ENCODE results near the gene INTS1.
"Not testable (repeated sequence)": the region's sequence is repeated elsewhere in the genome, so short reads cannot be mapped to it uniquely, and the experiment has no call there.

The INTS1 gene

GRCh38 chr7:1446620-1447032, 57.6 kb downstream of the INTS1 start:
- 0 out of 2 replicates have a peak, but pooled peaks cover 2% of the 10 kb centered on the region for H3K27me3 ChIP-seq (ENCODE audit: control insufficient read depth, low read length)
- H3F3A ChIP-seq (ENCODE audit: control insufficient read depth, insufficient read depth), result no peaks in the 10 kb centered on the region
- H3K36me3 ChIP-seq (ENCODE audit: control insufficient read depth, low read length), result no peaks in the 10 kb centered on the region
- H3K27ac ChIP-seq (ENCODE audit: low read depth, low read length), result no peak overlapping the region
- no peaks in the 10 kb centered on the region for H4K20me1 ChIP-seq (ENCODE audit: control insufficient read depth, insufficient read depth, low read depth, low read length)
- no peaks in the 10 kb centered on the region for H3K79me2 ChIP-seq (ENCODE audit: control insufficient read depth, low read length)
- no peak overlapping the region for H3K4me2 ChIP-seq (ENCODE audit: low read length)
- no peaks in the 10 kb centered on the region for H3K4me1 ChIP-seq (ENCODE audit: control insufficient read depth, low read length)
- H3K9me3 ChIP-seq (ENCODE audit: control insufficient read depth, insufficient read depth, low read length), result no peaks in the 10 kb centered on the region
- H3K9me2 ChIP-seq (replicated peaks; ENCODE audit: control insufficient read depth, low read length), result no peaks in the 10 kb centered on the region
- no peak overlapping the region for H3K4me3 ChIP-seq (ENCODE audit: low read length)
- TF ChIP-seq, protein P1, sequence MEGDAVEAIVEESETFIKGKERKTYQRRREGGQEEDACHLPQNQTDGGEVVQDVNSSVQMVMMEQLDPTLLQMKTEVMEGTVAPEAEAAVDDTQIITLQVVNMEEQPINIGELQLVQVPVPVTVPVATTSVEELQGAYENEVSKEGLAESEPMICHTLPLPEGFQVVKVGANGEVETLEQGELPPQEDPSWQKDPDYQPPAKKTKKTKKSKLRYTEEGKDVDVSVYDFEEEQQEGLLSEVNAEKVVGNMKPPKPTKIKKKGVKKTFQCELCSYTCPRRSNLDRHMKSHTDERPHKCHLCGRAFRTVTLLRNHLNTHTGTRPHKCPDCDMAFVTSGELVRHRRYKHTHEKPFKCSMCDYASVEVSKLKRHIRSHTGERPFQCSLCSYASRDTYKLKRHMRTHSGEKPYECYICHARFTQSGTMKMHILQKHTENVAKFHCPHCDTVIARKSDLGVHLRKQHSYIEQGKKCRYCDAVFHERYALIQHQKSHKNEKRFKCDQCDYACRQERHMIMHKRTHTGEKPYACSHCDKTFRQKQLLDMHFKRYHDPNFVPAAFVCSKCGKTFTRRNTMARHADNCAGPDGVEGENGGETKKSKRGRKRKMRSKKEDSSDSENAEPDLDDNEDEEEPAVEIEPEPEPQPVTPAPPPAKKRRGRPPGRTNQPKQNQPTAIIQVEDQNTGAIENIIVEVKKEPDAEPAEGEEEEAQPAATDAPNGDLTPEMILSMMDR (IDR thresholded peaks at IDR 0.05; ENCODE audit: low read depth, low read length, poor library complexity, severe bottlenecking), result no peak
- no peak for TF ChIP-seq EZH2phosphoT487 (IDR thresholded peaks at IDR 0.05; ENCODE audit: borderline replicate concordance, low read length)

GRCh38 chr7:1446026-1446425, 58.2 kb downstream of the INTS1 start:
- not testable (repeated sequence) for H3K27ac ChIP-seq (ENCODE audit: low read depth, low read length); H3K79me2 ChIP-seq (ENCODE audit: control insufficient read depth, low read length); H3K9me3 ChIP-seq (ENCODE audit: control insufficient read depth, insufficient read depth, low read length); H4K20me1 ChIP-seq (ENCODE audit: control insufficient read depth, insufficient read depth, low read depth, low read length); H3K4me3 ChIP-seq (ENCODE audit: low read length); H3K36me3 ChIP-seq (ENCODE audit: control insufficient read depth, low read length); H3K4me1 ChIP-seq (ENCODE audit: control insufficient read depth, low read length); H3K4me2 ChIP-seq (ENCODE audit: low read length); H3K9me2 ChIP-seq (replicated peaks; ENCODE audit: control insufficient read depth, low read length); H3K27me3 ChIP-seq (ENCODE audit: control insufficient read depth, low read length); H3F3A ChIP-seq (ENCODE audit: control insufficient read depth, insufficient read depth)

- H3K4me2 ChIP-seq (ENCODE audit: low read length), result no peak overlapping the region
- H3K4me1 ChIP-seq (ENCODE audit: control insufficient read depth, low read length), result no peaks in the 10 kb centered on the region
- no peaks in the 10 kb centered on the region for H3K79me2 ChIP-seq (ENCODE audit: control insufficient read depth, low read length)
Observed at GRCh38 chr7:1445341-1445740, 58.8 kb downstream of the INTS1 start.

GRCh38 chr7:1444925-1445322, 59.3 kb downstream of the INTS1 start:
- H3K27me3 ChIP-seq (ENCODE audit: control insufficient read depth, low read length), result 0 out of 2 replicates have a peak, but pooled peaks cover 2% of the 10 kb centered on the region
- H4K20me1 ChIP-seq (ENCODE audit: control insufficient read depth, insufficient read depth, low read depth, low read length), result no peaks in the 10 kb centered on the region
- TF ChIP-seq, protein P1 (IDR thresholded peaks at IDR 0.05; ENCODE audit: low read depth, low read length, poor library complexity, severe bottlenecking), result no peak
- TF ChIP-seq EZH2phosphoT487 (IDR thresholded peaks at IDR 0.05; ENCODE audit: borderline replicate concordance, low read length), result no peak
- no peaks in the 10 kb centered on the region for H3K4me1 ChIP-seq (ENCODE audit: control insufficient read depth, low read length)
- no peak overlapping the region for H3K27ac ChIP-seq (ENCODE audit: low read depth, low read length)
- no peak overlapping the region for H3K4me2 ChIP-seq (ENCODE audit: low read length)
- H3K4me3 ChIP-seq (ENCODE audit: low read length), result no peak overlapping the region
- H3K36me3 ChIP-seq (ENCODE audit: control insufficient read depth, low read length), result no peaks in the 10 kb centered on the region
- no peaks in the 10 kb centered on the region for H3K9me3 ChIP-seq (ENCODE audit: control insufficient read depth, insufficient read depth, low read length)
- no peaks in the 10 kb centered on the region for H3K79me2 ChIP-seq (ENCODE audit: control insufficient read depth, low read length)
- no peaks in the 10 kb centered on the region for H3K9me2 ChIP-seq (replicated peaks; ENCODE audit: control insufficient read depth, low read length)
- H3F3A ChIP-seq (ENCODE audit: control insufficient read depth, insufficient read depth), result no peaks in the 10 kb centered on the region

More at GRCh38 chr7:1445341-1445740, 58.8 kb downstream of the INTS1 start:
- Histone ChIP-seq H3K27me3 (ENCODE audit: control insufficient read depth, low read length) (0 out of 2 replicates have a peak, but pooled peaks cover 2% of the 10 kb centered on the region), H4K20me1 (ENCODE audit: control insufficient read depth, insufficient read depth, low read depth, low read length) (no peaks in the 10 kb centered on the region), H3K27ac (ENCODE audit: low read depth, low read length) (no peak overlapping the region), H3K4me3 (ENCODE audit: low read length) (no peak overlapping the region), H3K36me3 (ENCODE audit: control insufficient read depth, low read length) (no peaks in the 10 kb centered on the region), H3K9me3 (ENCODE audit: control insufficient read depth, insufficient read depth, low read length) (no peaks in the 10 kb centered on the region), H3K9me2 (replicated peaks; ENCODE audit: control insufficient read depth, low read length) (no peaks in the 10 kb centered on the region), H3F3A (ENCODE audit: control insufficient read depth, insufficient read depth) (no peaks in the 10 kb centered on the region)
- TF ChIP-seq, protein P1 (IDR thresholded peaks at IDR 0.05; ENCODE audit: low read depth, low read length, poor library complexity, severe bottlenecking), result no peak
- TF ChIP-seq EZH2phosphoT487 (IDR thresholded peaks at IDR 0.05; ENCODE audit: borderline replicate concordance, low read length), result no peak
